Activated T-cell treated with anti-CD3 and anti-CD28 coated beads, Interleukin-2, amount 50 U/mL, for 4 hours (primary cell): Measurements from ENCODE around the gene SPNS1. TPM values are rescaled to one million over a fixed set of nuclear protein-coding genes. Genes with fewer than 3 reads are reported as not detected.
"Not testable (repeated sequence)": the region's sequence is repeated elsewhere in the genome, so short reads cannot be mapped to it uniquely, and the experiment has no call there.

Experiments
- ATAC-seq, 2 donors: fragments of 200-7000 bp; cut with Tn5 transposase; one replicate each; pipeline ENCODE4 v1.10.0; 2021
- DNase-seq: peaks from one replicate; pipeline ENCODE4 v3.0.0-alpha.2; 2020
- H3K27me3 Mint-ChIP-seq: one replicate; pipeline ENCODE4 v1.8.0; 2021; ENCODE audit warnings: low read depth, mixed read lengths
- H3K36me3 Mint-ChIP-seq: one replicate; pipeline ENCODE4 v1.8.0; 2022; ENCODE audit warnings: mixed read lengths; ENCODE audit not compliant: insufficient read depth
- H3K4me1 Mint-ChIP-seq: one replicate; pipeline ENCODE4 v1.8.0; 2021; ENCODE audit warnings: low read depth, mixed read lengths
- H3K4me3 Mint-ChIP-seq: one replicate; pipeline ENCODE4 v1.8.0; 2021; ENCODE audit warnings: mild to moderate bottlenecking, moderate library complexity, mixed read lengths
- H3K9me3 Mint-ChIP-seq: one replicate; pipeline ENCODE4 v1.8.0; 2021; ENCODE audit warnings: mixed read lengths
- total RNA-seq, 3 donors: library from RNA; stranded (reverse); gene quantifications; one replicate each; pipeline ENCODE4 v1.2.1, GENCODE V29; 2021

SPNS1 gene
- total RNA-seq, 3 donors from 2014 or later: 33.5 to 42.7 (median 36.5) TPM

DNA sequence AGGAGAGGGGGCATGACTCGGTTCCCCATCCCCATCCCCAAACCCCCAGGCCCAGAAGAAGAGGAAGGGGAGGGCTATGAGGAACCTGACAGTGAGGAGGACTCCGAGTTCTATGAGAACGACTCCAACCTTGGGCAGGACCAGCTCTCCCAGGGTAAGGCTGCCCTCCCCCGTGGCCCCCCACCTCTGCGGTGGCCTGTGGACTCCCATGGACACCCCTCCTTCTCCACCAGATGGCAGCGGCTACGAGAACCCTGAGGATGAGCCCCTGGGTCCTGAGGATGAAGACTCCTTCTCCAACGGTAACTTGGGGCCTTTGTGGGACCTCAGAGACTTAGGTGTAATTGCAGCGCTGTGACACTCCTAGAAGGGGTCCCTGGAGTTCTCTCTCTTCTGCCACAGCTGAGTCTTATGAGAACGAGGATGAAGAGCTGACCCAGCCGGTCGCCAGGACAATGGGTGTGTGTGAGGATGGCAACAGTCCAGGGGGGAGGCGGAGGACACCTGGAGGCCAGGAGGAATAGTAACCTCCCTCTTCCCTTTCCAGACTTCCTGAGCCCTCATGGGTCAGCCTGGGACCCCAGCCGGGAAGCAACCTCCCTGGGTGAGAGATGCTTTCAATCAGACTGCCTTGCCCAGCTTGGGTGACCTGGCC, 37.2 kb upstream of the SPNS1 start:
- Mint-ChIP-seq H3K36me3 (no peaks in the 10 kb centered on the region), H3K4me1 (peaks cover 16% of the 10 kb centered on the region), H3K4me3 (no peak overlapping the region), H3K27me3 (no peaks in the 10 kb centered on the region), H3K9me3 (no peaks in the 10 kb centered on the region)
- ATAC-seq (no peak), DNase-seq (no peak)

- no peaks in the 10 kb centered on the region for H3K36me3 Mint-ChIP-seq
- ATAC-seq: no peak
- H3K27me3 Mint-ChIP-seq: no peaks in the 10 kb centered on the region
- H3K9me3 Mint-ChIP-seq: no peaks in the 10 kb centered on the region
- H3K4me1 Mint-ChIP-seq: peaks cover 16% of the 10 kb centered on the region
- DNase-seq: no peak
- H3K4me3 Mint-ChIP-seq: no peak overlapping the region
Observed at GRCh38 chr16:28938721-28939120, 35.9 kb upstream of the SPNS1 start.

- not testable (repeated sequence) for H3K4me3 Mint-ChIP-seq, H3K9me3 Mint-ChIP-seq, ATAC-seq, DNase-seq, H3K36me3 Mint-ChIP-seq, H3K27me3 Mint-ChIP-seq
- peaks cover 15% of the 10 kb centered on the region for H3K4me1 Mint-ChIP-seq
Observed at GRCh38 chr16:28939825-28940224, 34.8 kb upstream of the SPNS1 start.

GRCh38 chr16:28943281-28943680, 31.3 kb upstream of the SPNS1 start:
- H3K4me3 Mint-ChIP-seq: no peak overlapping the region
- H3K27me3 Mint-ChIP-seq: no peaks in the 10 kb centered on the region
- no peak for ATAC-seq
- no peak for DNase-seq
- H3K36me3 Mint-ChIP-seq: no peaks in the 10 kb centered on the region
- peaks cover 7% of the 10 kb centered on the region for H3K4me1 Mint-ChIP-seq
- no peaks in the 10 kb centered on the region for H3K9me3 Mint-ChIP-seq

DNA sequence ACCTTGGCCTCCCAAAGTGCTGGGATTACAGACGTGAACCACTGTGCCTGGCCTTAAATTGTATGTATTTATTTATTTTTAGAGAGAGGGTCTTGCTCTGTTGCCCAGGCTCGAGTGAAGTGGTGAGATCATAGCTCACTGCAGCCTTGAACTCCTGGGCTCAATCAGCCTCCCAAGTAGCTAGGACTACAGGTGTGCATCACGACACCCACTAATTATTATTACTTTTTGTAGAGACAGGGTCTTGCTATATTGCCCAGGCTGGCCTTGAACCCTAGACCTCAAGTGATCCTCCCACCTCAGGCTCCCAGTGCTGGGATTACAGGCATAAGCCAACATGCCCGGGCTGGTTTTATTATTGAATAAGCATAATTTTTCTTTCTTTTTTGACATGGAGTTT, 27.9 kb upstream of the SPNS1 start:
- H3K27me3 Mint-ChIP-seq: no peaks in the 10 kb centered on the region
- H3K9me3 Mint-ChIP-seq: no peaks in the 10 kb centered on the region
- H3K4me3 Mint-ChIP-seq: no peak overlapping the region
- DNase-seq: no peak
- peaks cover 13% of the 10 kb centered on the region for H3K4me1 Mint-ChIP-seq
- no peak for ATAC-seq
- H3K36me3 Mint-ChIP-seq: no peaks in the 10 kb centered on the region

DNA sequence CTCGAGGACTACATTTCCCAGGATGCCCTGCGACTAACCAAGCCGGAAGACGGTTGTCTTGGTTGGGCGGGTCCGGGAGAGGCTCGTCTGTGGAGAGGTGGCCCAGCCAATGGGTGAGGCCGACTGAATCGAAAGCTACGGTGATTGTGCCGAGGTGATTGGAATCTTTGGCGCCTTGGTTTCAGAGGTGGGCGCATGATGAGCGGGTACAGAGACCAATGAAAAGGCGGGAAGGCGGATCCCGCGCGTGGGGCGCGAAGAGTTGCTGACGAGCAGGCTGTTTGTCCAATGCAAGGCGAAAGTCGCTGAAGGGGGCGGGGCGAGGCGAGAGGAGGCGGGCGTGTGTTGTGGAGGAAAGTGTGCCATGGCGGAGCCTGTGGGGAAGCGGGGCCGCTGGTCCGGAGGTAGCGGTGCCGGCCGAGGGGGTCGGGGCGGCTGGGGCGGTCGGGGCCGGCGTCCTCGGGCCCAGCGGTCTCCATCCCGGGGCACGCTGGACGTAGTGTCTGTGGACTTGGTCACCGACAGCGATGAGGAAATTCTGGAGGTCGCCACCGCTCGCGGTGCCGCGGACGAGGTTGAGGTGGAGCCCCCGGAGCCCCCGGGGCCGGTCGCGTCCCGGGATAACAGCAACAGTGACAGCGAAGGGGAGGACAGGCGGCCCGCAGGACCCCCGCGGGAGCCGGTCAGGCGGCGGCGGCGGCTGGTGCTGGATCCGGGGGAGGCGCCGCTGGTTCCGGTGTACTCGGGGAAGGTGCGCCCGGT, 23.7 kb upstream of the SPNS1 start, which contains the start of gene NFATC2IP:
Gene NFATC2IP, plus strand, starts transcription at position 290 of the 762 bp plus-strand sequence. Its CDS starts 75 bp downstream, at position 365.
- no peaks in the 10 kb centered on the region for H3K27me3 Mint-ChIP-seq
- peak within 1 kb of the TSS; percentile 88 for H3K4me3 Mint-ChIP-seq
- no peaks in the 10 kb centered on the region for H3K9me3 Mint-ChIP-seq
- H3K4me1 Mint-ChIP-seq: peaks cover 24% of the 10 kb centered on the region
- DNase-seq: peak; percentile 99
- H3K36me3 Mint-ChIP-seq: peaks cover 13% of the 10 kb centered on the region
- peak; percentile 96 for ATAC-seq

- no peaks in the 10 kb centered on the region for H3K9me3 Mint-ChIP-seq
- no peaks in the 10 kb centered on the region for H3K27me3 Mint-ChIP-seq
- H3K36me3 Mint-ChIP-seq: peaks cover 17% of the 10 kb centered on the region
- peaks cover 23% of the 10 kb centered on the region for H3K4me1 Mint-ChIP-seq
- ATAC-seq (no peak), DNase-seq (no peak)
- H3K4me3 Mint-ChIP-seq: peak overlapping the region; percentile 88
Observed at GRCh38 chr16:28951410-28951943, 23.1 kb upstream of the SPNS1 start.

GRCh38 chr16:28958216-28958615, 16.4 kb upstream of the SPNS1 start:
- Mint-ChIP-seq H3K9me3 (no peaks in the 10 kb centered on the region), H3K36me3 (peaks cover 42% of the 10 kb centered on the region), H3K4me3 (no peak overlapping the region), H3K4me1 (peaks cover 6% of the 10 kb centered on the region), H3K27me3 (no peaks in the 10 kb centered on the region)
- ATAC-seq (no peak), DNase-seq (no peak)

DNA sequence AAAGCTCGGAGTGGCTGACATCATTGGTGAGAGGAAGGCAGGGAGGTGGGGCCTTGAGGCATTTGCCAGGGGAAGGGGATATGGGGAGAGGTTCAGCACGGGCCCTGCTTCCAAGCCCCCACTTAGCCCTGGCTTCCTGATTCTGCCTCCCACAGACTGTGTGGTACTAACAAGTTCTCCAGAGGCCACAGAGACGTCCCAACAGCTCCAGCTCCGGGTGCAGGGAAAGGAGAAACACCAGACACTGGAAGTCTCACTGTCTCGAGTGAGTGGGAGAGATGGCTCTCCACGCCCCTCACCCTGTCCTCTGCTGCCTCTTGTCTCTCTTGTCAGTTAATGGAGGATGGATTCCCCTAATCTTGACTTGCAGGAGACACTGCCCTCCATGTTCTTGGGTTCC, 15.7 kb upstream of the SPNS1 start:
- H3K4me3 Mint-ChIP-seq: no peak overlapping the region
- H3K27me3 Mint-ChIP-seq: no peaks in the 10 kb centered on the region
- DNase-seq (no peak), ATAC-seq (no peak)
- peaks cover 44% of the 10 kb centered on the region for H3K36me3 Mint-ChIP-seq
- no peaks in the 10 kb centered on the region for H3K9me3 Mint-ChIP-seq
- peaks cover 3% of the 10 kb centered on the region for H3K4me1 Mint-ChIP-seq

GRCh38 chr16:28964072-28964471, 10.5 kb upstream of the SPNS1 start:
- Mint-ChIP-seq H3K27me3 (no peaks in the 10 kb centered on the region), H3K4me1 (no peaks in the 10 kb centered on the region), H3K9me3 (no peaks in the 10 kb centered on the region), H3K36me3 (peaks cover 35% of the 10 kb centered on the region), H3K4me3 (no peak overlapping the region)
- ATAC-seq: no peak
- no peak for DNase-seq

- no peaks in the 10 kb centered on the region for H3K27me3 Mint-ChIP-seq
- ATAC-seq: no peak
- H3K36me3 Mint-ChIP-seq: peaks cover 32% of the 10 kb centered on the region
- H3K9me3 Mint-ChIP-seq: no peaks in the 10 kb centered on the region
- no peak for DNase-seq
- no peaks in the 10 kb centered on the region for H3K4me1 Mint-ChIP-seq
- H3K4me3 Mint-ChIP-seq: no peak overlapping the region
Observed at GRCh38 chr16:28964496-28964895, 10.1 kb upstream of the SPNS1 start.

DNA sequence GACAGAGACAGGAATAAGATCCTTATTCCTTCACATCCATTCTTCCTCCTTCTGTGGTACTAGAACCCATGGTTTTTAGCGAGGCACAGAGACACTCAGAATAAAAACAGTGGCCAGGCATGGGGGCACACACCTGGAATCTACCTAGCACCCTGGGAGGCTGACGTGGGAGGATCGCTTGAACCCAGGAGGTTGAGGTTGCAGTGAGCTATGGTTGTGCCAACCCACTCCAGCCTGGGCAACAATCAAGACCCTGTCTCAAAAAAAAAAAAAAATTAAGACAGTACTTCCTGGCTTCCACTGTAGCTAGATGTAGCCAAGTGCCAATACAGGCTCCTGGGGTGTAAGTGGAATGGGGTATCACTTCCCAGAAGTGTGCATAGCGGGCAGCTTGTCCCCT, 7.4 kb upstream of the SPNS1 start:
- no peak overlapping the region for H3K4me3 Mint-ChIP-seq
- H3K4me1 Mint-ChIP-seq: no peaks in the 10 kb centered on the region
- H3K36me3 Mint-ChIP-seq: peaks cover 22% of the 10 kb centered on the region
- no peaks in the 10 kb centered on the region for H3K27me3 Mint-ChIP-seq
- no peaks in the 10 kb centered on the region for H3K9me3 Mint-ChIP-seq
- DNase-seq (no peak), ATAC-seq (no peak)

GRCh38 chr16:28969696-28970095, 4.9 kb upstream of the SPNS1 start:
- H3K9me3 Mint-ChIP-seq, DNase-seq, ATAC-seq, H3K4me3 Mint-ChIP-seq, H3K27me3 Mint-ChIP-seq, H3K36me3 Mint-ChIP-seq, H3K4me1 Mint-ChIP-seq: not testable (repeated sequence)

- ATAC-seq: peak; percentile 21 to 27
- Mint-ChIP-seq H3K4me3 (peak overlapping the region; percentile 97), H3K9me3 (no peaks in the 10 kb centered on the region), H3K27me3 (no peaks in the 10 kb centered on the region), H3K36me3 (peaks cover 13% of the 10 kb centered on the region), H3K4me1 (peaks cover 28% of the 10 kb centered on the region)
- no peak for DNase-seq
Observed at GRCh38 chr16:28974007-28974436, 556 bp upstream of the SPNS1 start.

DNA sequence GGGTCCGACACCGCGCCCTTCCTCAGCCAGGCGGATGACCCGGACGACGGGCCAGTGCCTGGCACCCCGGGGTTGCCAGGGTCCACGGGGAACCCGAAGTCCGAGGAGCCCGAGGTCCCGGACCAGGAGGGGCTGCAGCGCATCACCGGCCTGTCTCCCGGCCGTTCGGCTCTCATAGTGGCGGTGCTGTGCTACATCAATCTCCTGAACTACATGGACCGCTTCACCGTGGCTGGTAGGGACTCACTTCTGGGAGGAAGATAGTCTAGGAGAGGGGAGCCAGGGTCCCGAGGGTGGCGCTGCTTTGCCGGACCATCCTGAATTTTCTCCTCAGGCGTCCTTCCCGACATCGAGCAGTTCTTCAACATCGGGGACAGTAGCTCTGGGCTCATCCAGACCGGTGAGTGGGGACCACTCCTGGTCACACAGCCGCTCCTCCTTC, 601 bp downstream of the SPNS1 start:
- no peaks in the 10 kb centered on the region for H3K27me3 Mint-ChIP-seq
- H3K4me1 Mint-ChIP-seq: peaks cover 28% of the 10 kb centered on the region
- H3K4me3 Mint-ChIP-seq: peak overlapping the region; percentile 97
- H3K36me3 Mint-ChIP-seq: peaks cover 13% of the 10 kb centered on the region
- no peak for DNase-seq
- peak; percentile 8 for ATAC-seq
- H3K9me3 Mint-ChIP-seq: no peaks in the 10 kb centered on the region
